Adipocyte (in vitro differentiated cells): ENCODE data around the gene GLYAT.
A peak's percentile ranks its signal among the peaks of the same experiment; 100 is the strongest.
"Not testable (repeated sequence)": the region's sequence is repeated elsewhere in the genome, so short reads cannot be mapped to it uniquely, and the experiment has no call there.

Experiments
- DNase-seq: peaks from one replicate; pipeline ENCODE4 v3.0.0-alpha.2; 2015; ENCODE audit warnings: low read depth
- H3K27me3 ChIP-seq: replicated peaks from 2 replicates; pipeline ENCODE4 v1.7.0; 2013; ENCODE audit warnings: mild to moderate bottlenecking, low read length, moderate library complexity; ENCODE audit not compliant: control insufficient read depth, insufficient read depth
- H3K36me3 ChIP-seq: 2 replicates; pipeline ENCODE4 v1.7.0; 2013; ENCODE audit warnings: low read length, mild to moderate bottlenecking, moderate library complexity; ENCODE audit not compliant: control insufficient read depth, insufficient read depth, severe bottlenecking
- H3K4me1 ChIP-seq: 2 replicates; pipeline ENCODE4 v1.7.0; 2013; ENCODE audit warnings: mild to moderate bottlenecking, low read length, moderate library complexity; ENCODE audit not compliant: control insufficient read depth, insufficient read depth
- H3K4me3 ChIP-seq: 2 replicates; pipeline ENCODE4 v1.7.0; 2013; ENCODE audit warnings: mild to moderate bottlenecking, low read length, moderate library complexity
- H3K9ac ChIP-seq: 2 replicates; pipeline ENCODE4 v1.7.0; 2013; ENCODE audit warnings: mild to moderate bottlenecking, low read length, moderate library complexity
- H3K9me3 ChIP-seq: 2 replicates; pipeline ENCODE4 v1.7.0; 2013; ENCODE audit warnings: mild to moderate bottlenecking, low read length, moderate library complexity; ENCODE audit not compliant: control insufficient read depth

Gene GLYAT

GRCh38 chr11:58707767-58708166 is 24.0 kb downstream of the GLYAT start:
- Histone ChIP-seq H3K27me3 (no peaks in the 10 kb centered on the region), H3K4me1 (peaks cover 3% of the 10 kb centered on the region), H3K9ac (no peak overlapping the region), H3K36me3 (no peaks in the 10 kb centered on the region), H3K9me3 (peaks cover 22% of the 10 kb centered on the region), H3K4me3 (no peak overlapping the region)
- DNase-seq = no peak

DNA sequence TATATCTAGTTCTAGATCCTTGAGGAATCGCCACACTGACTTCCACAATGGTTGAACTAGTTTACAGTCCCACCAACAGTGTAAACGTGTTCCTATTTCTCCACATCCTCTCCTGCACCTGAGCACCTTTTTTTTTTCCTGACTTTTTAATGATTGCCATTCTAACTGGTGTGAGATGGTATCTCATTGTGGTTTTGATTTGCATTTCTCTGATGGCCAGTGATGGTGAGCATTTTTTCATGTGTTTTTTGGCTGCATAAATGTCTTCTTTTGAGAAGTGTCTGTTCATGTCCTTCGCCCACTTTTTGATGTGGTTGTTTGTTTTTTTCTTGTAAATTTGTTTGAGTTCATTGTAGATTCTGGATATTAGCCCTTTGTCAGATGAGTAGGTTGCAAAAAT is 34.9 kb downstream of the GLYAT start:
- H3K9ac ChIP-seq, H3K27me3 ChIP-seq, H3K36me3 ChIP-seq, H3K4me3 ChIP-seq, DNase-seq, H3K4me1 ChIP-seq, H3K9me3 ChIP-seq: not testable (repeated sequence)

- Histone ChIP-seq H3K36me3 (no peaks in the 10 kb centered on the region), H3K4me1 (no peaks in the 10 kb centered on the region), H3K27me3 (no peaks in the 10 kb centered on the region), H3K9ac (no peak overlapping the region), H3K9me3 (no peaks in the 10 kb centered on the region), H3K4me3 (no peak overlapping the region)
- no peak for DNase-seq
Measured at GRCh38 chr11:58693026-58693425, 38.7 kb downstream of the GLYAT start.

GRCh38 chr11:58691675-58692074 is 40.1 kb downstream of the GLYAT start:
- H3K4me1 ChIP-seq = no peaks in the 10 kb centered on the region
- no peak overlapping the region for H3K4me3 ChIP-seq
- DNase-seq = no peak
- no peaks in the 10 kb centered on the region for H3K36me3 ChIP-seq
- no peaks in the 10 kb centered on the region for H3K27me3 ChIP-seq
- no peak overlapping the region for H3K9ac ChIP-seq
- no peaks in the 10 kb centered on the region for H3K9me3 ChIP-seq

DNA sequence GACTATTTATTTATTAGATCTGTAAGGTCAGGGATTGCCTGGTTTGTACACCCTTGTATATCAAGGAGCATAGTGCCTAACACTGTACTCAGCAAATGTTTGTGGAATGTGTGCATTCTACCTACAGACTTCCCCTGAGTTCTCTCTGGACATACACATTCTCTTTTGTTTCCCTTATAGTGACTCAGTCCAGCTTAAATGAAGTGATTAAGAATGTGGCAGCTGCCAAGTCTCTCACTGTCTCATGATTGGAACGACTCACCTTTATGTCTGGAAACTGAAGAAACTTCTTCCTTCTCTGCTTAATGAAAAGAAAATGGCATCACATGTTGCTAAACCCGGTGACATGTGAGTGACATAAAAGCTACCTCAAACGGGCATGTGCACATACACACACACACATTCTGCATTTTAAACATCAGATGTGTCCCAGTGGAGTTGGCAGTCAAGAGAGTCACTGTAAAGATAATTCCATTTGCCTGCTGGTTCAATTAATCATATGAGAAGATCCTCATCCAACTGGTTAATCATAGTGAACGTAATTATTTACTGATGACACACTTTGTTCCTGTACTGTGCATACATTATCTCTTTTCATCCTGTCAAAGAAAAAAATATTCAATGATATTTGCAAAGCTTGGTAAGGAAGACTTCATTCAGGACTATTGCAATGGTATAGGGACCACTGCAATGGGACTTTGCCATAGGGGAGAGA is 42.8 kb downstream of the GLYAT start:
- Histone ChIP-seq H3K36me3 (no peaks in the 10 kb centered on the region), H3K9me3 (no peaks in the 10 kb centered on the region), H3K9ac (no peak overlapping the region), H3K4me1 (no peaks in the 10 kb centered on the region), H3K27me3 (no peaks in the 10 kb centered on the region), H3K4me3 (no peak overlapping the region)
- no peak for DNase-seq

GRCh38 chr11:58685973-58686722 is 45.6 kb downstream of the GLYAT start:
- Histone ChIP-seq H3K4me3 (no peak overlapping the region), H3K9me3 (no peaks in the 10 kb centered on the region), H3K27me3 (no peaks in the 10 kb centered on the region), H3K9ac (no peak overlapping the region), H3K4me1 (no peaks in the 10 kb centered on the region), H3K36me3 (no peaks in the 10 kb centered on the region)
- DNase-seq = no peak

DNA sequence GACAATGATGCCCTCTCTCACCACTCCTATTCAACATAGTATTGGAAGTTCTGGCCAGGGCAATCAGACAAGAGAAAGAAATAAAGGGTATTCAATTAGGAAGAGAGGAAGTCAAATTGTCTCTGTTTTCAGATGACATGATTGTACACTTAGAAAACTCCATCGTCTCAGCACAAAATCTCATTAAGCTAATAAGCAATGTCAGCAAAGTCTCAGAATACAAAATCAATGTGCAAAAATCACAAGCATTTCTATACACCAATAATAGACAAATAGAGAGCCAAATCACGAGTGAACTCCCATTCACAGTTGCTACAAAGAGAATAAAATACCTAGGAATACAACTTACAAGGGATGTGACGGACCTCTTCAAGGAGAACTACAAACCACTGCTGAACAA is 49.1 kb downstream of the GLYAT start:
- not testable (repeated sequence) for H3K36me3 ChIP-seq, H3K9ac ChIP-seq, H3K9me3 ChIP-seq, H3K27me3 ChIP-seq, H3K4me1 ChIP-seq, H3K4me3 ChIP-seq, DNase-seq

GRCh38 chr11:58677536-58677935 is 54.2 kb downstream of the GLYAT start:
- not testable (repeated sequence) for DNase-seq, H3K4me3 ChIP-seq, H3K4me1 ChIP-seq, H3K9me3 ChIP-seq, H3K36me3 ChIP-seq, H3K27me3 ChIP-seq, H3K9ac ChIP-seq

GRCh38 chr11:58676563-58677135 is 55.1 kb downstream of the GLYAT start:
- Histone ChIP-seq H3K4me1 (no peaks in the 10 kb centered on the region), H3K9me3 (no peaks in the 10 kb centered on the region), H3K27me3 (peaks cover 8% of the 10 kb centered on the region), H3K9ac (no peak overlapping the region), H3K36me3 (no peaks in the 10 kb centered on the region), H3K4me3 (no peak overlapping the region)
- DNase-seq = no peak

GRCh38 chr11:58675334-58676155 is 56.2 kb downstream of the GLYAT start:
- no peak overlapping the region for H3K9ac ChIP-seq
- no peaks in the 10 kb centered on the region for H3K36me3 ChIP-seq
- H3K4me1 ChIP-seq = no peaks in the 10 kb centered on the region
- peaks cover 5% of the 10 kb centered on the region for H3K27me3 ChIP-seq
- no peak overlapping the region for H3K4me3 ChIP-seq
- peak; percentile 83 for DNase-seq
- H3K9me3 ChIP-seq = no peaks in the 10 kb centered on the region

DNA sequence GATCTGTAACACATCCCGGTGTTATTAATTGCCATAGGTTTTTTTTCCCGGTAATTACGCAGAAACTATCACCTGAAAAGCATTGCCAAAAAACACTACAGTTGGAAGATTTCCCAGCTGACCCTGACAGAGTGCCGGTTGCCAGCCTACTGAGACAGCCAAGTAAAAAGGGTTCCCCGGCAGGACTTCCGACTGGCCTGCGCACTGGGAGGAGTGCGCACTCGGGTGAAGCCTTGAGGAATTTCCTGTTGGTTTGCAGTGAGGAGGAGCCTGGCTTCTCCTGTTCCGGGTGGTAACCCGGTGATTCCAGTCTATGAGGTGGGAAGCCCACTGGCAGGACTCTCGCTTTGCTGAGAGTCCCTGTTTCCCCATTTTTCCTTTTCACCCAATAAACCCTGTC is 57.1 kb downstream of the GLYAT start:
- no peak for DNase-seq
- Histone ChIP-seq H3K9ac (no peak overlapping the region), H3K27me3 (no peaks in the 10 kb centered on the region), H3K4me3 (no peak overlapping the region), H3K4me1 (no peaks in the 10 kb centered on the region), H3K36me3 (no peaks in the 10 kb centered on the region), H3K9me3 (no peaks in the 10 kb centered on the region)
